Activated CD4-positive, CD25-positive, alpha-beta regulatory T cell treated with anti-CD3 and anti-CD28 coated beads, Interleukin-2, amount 50 U/mL, for 16 hours (primary cell): ENCODE results near the gene APOBEC3C.
"Not testable (repeated sequence)": the region's sequence is repeated elsewhere in the genome, so short reads cannot be mapped to it uniquely, and the experiment has no call there.

Experiments used
- DNase-seq: peaks from one replicate; pipeline ENCODE4 v3.0.0-alpha.2; 2020; ENCODE audit warnings: low read depth, low spot score

APOBEC3C gene

GRCh38 chr22:39061290-39061689 is 47.2 kb downstream of the APOBEC3C start:
- DNase-seq = not testable (repeated sequence)

- not testable (repeated sequence) for DNase-seq
Measured at GRCh38 chr22:39061951-39062350, 47.9 kb downstream of the APOBEC3C start.

- DNase-seq = not testable (repeated sequence)
Measured at GRCh38 chr22:39063904-39064303, 49.8 kb downstream of the APOBEC3C start.

- not testable (repeated sequence) for DNase-seq
Measured at GRCh38 chr22:39066442-39067276, 52.6 kb downstream of the APOBEC3C start.

GRCh38 chr22:39068033-39068785 is 54.2 kb downstream of the APOBEC3C start:
- no peak for DNase-seq
